Tibial nerve (tissue), 4 donors: ENCODE data around the gene CLDN9.

Experiments used
- EP300 ChIP-seq, 2 donors: sonication (generic); formaldehyde crosslinking; IDR thresholded peaks; one replicate each; pipeline ENCODE4 v1.6.1; 2017; ENCODE audit warnings: antibody characterized with exemption in 2 of 2, mild to moderate bottlenecking in 1 of 2
- TF ChIP-seq, protein P1 (sequence below), 5 experiments: fragments of 200-600 bp in 3 of 5; fragments of 450-650 bp in 2 of 5; sonication (generic) in 3 of 5; IDR thresholded peaks; one replicate each; pipeline ENCODE4 v1.5.1; 2016 to 2019; ENCODE audit warnings: antibody characterized with exemption in 5 of 5, mild to moderate bottlenecking in 3 of 5, moderate library complexity in 2 of 5

DNA sequence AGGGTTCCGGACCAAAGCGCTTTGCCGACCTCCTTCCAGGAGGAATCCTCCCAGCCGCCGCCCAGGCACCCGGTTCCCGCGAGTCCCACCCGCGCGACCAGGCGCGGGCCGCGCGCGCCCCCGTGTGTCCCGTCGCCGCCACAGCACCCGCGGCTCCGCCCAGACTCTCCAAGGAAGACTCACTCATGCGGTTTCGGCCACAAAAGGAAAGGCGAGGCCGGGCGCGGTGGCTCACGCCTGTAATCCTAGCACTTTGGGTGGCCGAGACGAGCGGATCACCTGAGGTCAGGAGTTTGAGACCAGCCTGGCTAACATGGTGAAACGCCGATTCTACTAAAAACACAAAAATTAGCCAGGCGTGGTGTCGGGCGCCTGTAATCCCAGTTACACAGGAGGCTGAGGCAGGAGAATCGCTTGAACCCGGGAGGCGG, 29.0 kb upstream of the CLDN9 start:
- TF ChIP-seq EP300 (IDR thresholded peaks at IDR 0.05), result no peak
- TF ChIP-seq, protein P1, sequence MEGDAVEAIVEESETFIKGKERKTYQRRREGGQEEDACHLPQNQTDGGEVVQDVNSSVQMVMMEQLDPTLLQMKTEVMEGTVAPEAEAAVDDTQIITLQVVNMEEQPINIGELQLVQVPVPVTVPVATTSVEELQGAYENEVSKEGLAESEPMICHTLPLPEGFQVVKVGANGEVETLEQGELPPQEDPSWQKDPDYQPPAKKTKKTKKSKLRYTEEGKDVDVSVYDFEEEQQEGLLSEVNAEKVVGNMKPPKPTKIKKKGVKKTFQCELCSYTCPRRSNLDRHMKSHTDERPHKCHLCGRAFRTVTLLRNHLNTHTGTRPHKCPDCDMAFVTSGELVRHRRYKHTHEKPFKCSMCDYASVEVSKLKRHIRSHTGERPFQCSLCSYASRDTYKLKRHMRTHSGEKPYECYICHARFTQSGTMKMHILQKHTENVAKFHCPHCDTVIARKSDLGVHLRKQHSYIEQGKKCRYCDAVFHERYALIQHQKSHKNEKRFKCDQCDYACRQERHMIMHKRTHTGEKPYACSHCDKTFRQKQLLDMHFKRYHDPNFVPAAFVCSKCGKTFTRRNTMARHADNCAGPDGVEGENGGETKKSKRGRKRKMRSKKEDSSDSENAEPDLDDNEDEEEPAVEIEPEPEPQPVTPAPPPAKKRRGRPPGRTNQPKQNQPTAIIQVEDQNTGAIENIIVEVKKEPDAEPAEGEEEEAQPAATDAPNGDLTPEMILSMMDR (IDR thresholded peaks at IDR 0.05), result peak; percentile 93 to 99 (median 98)
